Daoy (cell line): ENCODE results near the gene MAPKBP1. TPM values are rescaled to one million over a fixed set of nuclear protein-coding genes. Genes with fewer than 3 reads are reported as not detected.
"Not testable (repeated sequence)": the region's sequence is repeated elsewhere in the genome, so short reads cannot be mapped to it uniquely, and the experiment has no call there.

Source experiments
- DNase-seq: peaks from one replicate; pipeline ENCODE4 v3.0.0-alpha.2; 2015; ENCODE audit warnings: low read depth
- total RNA-seq: library from RNA; depleted of rRNA; stranded (reverse); fragments of >200 nt; shearing (Covaris generic); gene quantifications from 2 replicates; pipeline ENCODE4 v1.2.3, GENCODE V29; 2014

The MAPKBP1 gene
- total RNA-seq, 1 experiment from 2014 or later: 3.7 TPM

DNA sequence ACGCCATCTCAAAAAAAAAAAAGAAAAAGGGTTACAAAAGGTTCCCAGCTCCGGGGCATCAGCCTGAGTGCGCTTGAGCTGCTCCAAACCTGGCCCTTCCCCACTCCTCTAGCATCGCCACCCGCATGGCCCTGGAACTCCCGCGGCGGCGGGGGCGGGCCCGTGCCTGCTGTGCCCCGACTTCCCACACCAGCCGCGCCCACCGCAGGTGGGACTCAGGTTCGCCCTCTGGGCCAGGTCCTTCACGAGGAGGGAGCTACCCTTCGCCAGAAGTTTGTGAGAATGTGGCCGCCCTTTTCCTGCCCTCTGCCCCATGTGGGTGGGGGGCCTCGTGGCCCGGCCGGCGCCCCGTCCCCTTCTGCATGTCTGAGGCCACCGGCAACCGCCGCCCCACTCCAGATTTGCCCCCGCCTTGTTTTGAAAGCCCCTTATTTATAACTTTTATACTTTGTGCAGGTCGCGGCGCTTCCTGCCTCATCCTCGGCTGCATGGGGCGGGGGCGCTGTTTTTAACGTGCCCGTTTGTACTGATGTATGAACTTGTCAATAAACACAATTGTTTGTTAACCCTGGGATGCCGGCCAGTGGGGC is 53.1 kb downstream of the MAPKBP1 start:
- DNase-seq: peak; percentile 26

DNA sequence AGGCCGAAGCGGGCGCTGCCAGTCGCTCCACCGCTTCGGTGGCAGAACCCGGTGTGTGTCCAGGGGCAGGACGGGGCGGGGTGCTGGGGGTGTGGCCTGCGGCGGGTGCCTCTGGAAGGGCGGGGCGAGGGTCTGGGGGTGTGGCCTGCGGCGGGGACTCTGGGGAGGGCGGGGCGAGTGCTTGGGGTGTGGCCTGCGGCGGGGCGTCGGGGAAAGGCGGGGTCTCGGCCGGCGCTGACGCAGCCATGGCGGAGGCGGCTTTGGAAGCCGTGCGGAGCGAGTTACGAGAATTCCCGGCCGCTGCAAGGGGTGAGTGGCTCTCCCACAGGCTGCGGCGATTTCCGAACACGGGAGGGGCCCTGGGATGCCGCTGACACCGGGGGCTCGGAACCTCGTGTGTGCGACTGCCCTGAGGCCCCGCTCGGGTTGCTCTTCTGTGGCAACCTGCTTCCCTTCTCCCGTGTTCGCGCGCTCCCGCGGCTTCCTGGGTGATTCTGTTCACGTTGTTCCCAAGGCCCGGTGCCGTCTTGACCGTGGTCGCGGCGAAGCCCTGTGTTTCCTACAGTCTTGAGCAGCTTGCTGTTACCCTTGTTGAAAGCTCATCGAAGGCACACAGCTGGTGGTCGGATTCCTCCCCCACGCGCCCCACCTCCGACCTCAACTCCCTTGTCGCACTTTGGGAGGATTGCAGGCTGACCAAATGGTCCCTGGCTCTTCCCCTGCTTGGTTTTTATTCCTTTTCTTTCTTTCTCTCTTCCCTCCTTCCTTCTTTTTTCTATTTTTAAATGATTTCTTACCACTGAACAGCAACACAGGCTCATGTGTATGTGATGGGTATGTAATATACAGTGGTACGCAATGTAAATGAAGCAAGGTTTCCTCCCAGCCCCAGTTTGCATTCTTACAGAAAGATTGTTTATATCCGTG is 53.9 kb downstream of the MAPKBP1 start, which contains the start of gene JMJD7:
Gene JMJD7, plus strand, starts transcription at position 213 of the 927 bp plus-strand sequence. Its CDS starts 33 bp downstream, at position 246.
- peak; percentile 93 for DNase-seq

DNA sequence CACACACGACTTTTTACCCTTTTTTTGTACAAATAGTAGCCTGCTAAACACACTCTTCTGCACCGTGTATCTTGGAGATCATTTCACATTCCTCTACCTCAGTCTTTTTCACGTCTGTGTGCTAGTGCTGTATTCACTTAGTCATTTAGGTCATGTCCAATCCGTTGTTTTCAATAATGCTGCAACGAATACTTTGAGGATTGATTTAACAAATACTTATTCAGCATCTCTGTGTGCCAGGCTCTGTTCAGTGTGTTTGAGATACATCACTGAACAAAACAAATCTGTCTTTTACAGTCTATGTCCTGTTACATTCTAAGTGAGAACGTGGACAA is 54.5 kb downstream of the MAPKBP1 start:
- DNase-seq: no peak

DNA sequence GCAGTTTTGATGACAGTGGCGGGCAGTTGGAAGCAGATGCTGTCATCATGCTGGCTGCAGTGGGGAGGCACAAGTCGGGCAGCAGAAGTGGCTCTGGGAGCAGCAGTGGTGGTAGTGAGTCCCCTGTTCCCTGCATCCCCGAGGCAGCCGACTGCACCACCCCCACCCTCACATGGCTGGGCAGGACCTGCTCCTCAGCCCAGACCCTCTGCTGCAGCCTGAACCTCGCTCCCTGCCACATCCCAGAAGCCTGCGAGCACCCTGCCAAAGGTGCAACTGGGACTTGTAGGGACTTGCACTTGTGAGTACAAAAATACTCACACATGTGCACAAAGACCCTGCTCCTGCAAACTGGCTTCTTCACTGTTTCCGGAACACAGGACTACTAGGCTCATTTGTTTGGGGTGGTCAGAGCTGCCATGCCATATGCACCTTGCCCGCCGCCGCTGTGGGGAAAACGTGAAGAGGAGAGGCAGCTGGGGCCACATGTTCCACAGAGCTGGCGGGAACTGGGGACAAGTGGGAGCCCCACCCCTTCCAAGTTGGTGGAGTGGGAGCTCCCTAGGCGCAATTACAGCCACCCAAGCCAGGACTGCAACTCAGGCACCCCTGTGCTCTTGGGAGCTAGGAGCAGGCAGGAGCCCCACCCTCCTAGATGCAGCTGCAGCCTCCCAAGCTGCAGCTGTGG is 55.8 kb downstream of the MAPKBP1 start:
- DNase-seq: no peak

DNA sequence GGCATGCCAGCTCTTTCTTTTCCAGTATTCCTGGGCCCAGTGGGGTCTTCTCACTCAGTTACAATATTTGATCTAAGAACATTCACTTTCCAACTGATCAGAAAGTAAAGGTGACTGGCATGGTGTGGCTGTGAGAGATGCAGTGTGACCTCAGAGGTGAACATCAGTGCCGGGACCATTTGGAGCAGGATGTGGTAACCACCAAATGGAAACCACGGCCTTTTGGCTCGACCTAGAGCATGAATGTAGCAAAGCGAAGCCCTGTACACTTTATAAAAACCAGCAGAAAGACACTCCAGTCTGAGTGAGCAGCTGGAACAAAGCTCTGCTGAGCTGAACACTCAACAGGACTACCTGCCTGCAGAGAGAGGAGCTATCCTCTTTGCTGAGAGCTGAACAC is 57.0 kb downstream of the MAPKBP1 start:
- DNase-seq: not testable (repeated sequence)

DNA sequence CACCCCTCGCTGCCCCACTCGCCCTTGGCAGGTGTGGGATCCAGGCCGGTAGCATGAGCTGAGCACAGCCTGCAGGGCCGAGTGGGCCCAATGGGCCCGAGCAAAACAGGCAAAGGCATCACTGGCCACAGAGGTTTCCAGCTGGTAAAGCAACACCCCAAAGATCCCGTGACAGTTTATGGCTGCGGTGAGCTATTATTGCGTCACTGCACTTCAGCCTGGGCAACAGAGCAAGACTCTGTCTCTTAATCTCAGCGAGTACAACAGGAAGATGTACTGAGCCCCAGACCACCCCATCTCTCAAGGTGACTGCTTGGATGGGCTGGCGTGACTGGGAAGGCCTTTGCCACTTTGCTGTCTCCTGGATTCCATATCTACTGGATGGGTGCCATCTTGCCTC is 57.9 kb downstream of the MAPKBP1 start:
- DNase-seq: no peak

DNA sequence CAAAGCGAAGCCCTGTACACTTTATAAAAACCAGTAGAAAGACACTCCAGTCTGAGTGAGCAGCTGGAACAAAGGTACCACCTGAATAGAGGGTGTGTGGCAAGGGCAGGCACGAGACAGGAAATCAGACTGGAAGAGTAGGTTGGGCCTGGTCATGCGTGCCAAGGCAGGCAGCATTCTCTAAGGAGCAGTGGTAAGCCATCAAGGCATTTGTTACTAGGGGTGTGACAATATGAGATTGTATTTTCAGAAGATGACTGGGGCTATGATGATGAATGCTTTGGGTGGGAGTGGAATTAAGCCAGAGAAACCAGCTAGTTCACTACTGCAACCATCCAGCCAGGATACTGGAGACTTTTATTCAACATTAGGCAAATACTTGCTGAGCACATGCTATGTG is 58.6 kb downstream of the MAPKBP1 start:
- no peak for DNase-seq

DNA sequence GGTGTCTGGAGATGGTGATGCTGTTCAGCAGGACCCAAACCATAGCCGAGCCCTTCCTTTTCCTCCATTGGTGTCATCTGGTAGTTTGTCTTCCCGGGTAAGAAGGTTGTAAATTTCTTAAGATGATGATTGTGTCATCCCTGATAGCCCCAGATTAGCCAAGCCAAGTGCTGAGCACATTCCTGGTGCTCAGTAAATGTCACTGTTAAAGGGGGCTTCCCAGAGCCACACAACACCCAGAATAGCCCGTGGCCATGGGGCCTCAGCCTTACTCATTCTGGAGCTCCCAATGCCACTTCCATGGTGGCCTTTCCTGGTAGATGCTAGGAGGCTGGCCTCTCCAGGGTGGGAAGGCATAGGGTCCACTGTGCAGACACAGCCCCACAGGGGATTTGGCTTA is 59.8 kb downstream of the MAPKBP1 start:
- DNase-seq: no peak

DNA sequence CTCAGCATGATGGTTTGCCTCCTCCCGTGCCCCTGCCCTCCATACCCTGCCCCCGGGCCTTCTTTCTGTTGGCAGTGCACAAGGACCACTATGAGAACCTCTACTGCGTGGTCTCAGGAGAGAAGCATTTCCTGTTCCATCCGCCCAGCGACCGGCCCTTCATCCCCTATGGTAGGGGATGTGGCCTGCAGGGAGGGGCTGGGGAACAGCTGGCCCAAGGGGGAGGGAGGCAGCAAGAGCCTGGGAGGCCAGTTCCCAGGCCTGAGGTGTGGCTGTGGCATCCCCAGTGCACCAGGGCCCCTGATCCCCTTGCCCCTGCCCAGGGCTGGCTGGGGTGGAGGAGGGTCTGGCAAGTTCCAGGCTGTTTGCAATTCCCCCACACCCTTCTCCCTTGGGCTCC is 61.8 kb downstream of the MAPKBP1 start:
- DNase-seq: no peak

DNA sequence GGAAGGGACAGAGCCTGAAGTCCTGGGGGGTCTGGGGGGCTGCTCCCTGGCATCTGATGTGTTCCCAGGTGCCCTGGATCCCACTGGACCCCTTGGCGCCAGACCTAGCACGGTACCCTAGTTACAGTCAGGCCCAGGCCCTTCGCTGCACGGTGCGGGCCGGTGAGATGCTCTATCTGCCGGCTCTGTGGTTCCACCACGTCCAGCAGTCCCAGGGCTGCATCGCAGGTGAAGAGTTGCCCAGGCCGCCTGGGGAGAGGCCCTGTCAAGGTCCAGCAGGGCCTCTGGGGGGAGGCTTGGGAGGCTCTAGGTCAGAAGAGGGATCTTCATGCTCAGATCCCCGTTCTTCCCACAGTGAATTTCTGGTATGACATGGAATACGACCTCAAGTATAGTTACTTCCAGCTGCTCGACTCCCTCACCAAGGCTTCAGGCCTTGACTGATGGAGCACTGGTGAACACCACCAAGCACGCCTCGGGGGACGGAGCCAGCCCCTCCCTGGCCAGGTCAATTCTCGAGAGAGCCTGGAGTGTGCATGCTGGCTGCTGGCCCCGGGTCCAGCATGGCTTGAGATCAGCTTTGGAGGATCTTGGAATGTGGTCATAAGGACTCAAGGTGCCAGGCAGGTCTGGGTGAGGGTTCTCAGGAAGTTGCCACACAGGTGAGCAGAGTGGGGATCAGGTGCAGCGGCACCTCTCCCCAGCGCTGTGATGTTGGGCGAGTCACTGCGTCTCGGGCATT is 62.6 kb downstream of the MAPKBP1 start:
- no peak for DNase-seq

DNA sequence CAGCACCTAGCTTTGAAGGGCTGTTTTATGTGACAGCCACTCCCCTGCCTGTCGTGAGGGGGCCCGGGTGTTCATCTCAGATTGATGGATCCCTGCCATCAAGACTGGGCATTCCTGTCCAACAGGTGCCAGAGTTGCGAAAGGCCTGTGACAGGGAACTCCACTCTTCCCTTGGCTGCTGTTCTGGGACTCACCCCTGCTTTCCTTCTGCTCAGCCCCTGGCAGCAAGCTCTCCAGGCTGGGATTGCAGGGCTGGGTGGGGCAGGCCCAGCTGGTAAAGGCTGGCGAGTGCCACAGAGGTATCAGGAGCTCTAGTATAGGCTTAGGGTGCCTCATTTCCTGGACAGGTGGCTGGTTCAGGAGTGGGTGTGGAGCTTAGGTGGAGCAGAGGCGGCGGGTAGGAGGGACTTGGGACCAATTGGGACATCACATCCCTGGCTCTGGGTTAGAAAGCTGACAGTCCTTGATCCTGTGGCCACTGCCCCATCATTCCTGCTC is 64.2 kb downstream of the MAPKBP1 start, which contains the start of gene PLA2G4B:
Gene PLA2G4B, plus strand, starts transcription at position 448 of the 498 bp plus-strand sequence. CDS start 67 bp downstream, outside the sequence.
- DNase-seq: no peak

DNA sequence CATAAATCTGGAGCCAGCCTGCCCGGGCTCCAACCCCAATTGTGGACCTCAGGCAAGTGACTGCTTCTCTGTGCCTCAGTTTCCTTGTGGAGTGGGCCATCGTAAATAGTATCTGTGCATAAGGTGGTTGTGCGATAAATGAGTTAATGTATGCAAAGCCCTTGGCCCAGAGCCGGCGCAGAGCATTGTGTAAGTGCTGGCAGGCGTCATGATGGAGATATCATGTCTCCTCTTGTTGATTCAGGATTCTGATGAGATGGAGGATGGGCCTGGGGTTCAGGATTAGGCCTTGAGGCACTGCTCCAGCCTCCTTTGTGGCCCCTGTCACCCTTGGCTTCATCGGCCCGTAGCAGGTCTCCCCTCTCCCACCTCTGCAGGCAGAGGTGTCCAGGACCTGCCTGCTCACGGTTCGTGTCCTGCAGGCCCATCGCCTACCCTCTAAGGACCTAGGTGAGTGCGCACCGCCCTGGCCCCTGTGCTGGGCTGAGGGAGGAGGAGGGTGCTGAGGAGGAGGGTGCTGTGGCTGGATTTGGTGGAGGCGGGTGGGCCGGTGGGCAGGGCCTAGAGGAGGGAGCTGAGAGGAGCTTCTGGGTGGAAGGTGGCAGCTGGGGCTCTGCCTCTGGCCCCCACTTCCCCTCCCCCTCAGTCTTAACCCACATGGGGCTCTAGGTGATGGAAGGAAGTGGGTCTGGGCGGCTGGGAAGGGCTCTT is 65.7 kb downstream of the MAPKBP1 start:
- no peak for DNase-seq

DNA sequence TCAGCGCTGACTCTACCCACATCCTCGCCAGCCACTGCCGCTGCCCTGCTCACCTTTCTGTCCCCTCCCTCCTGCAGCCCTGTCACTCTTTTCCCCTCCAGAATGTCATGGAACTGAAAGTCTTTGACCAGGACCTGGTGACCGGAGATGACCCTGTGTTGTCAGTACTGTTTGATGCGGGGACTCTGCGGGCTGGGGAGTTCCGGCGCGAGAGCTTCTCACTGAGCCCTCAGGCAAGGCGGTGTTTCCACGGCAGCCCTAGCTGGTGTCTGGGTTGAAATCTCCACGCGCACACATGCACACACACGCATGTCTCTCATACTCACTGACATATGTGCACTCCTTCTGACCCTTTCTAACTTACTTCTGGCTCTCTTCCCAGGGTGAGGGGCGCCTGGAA is 66.4 kb downstream of the MAPKBP1 start:
- no peak for DNase-seq

DNA sequence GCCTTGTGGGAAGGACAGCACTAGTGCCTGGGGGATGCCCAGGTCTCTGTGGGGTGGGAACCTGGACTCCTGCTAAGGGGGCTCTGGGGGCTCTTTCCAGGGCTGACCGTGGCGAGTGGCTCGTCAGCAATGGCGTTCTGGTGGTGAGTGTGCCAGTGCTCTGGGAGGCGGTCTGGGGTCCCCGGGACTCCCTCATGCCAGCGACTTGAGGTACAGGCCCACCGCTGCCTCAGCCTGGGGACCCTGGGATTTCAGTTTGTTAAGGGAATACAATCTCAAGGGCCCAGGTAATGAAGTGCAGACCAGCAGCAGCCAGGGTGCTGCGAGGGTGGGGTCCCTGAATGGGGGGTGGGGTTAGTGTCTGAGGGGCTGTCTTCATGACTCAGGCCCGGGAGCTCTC is 66.8 kb downstream of the MAPKBP1 start:
- no peak for DNase-seq

DNA sequence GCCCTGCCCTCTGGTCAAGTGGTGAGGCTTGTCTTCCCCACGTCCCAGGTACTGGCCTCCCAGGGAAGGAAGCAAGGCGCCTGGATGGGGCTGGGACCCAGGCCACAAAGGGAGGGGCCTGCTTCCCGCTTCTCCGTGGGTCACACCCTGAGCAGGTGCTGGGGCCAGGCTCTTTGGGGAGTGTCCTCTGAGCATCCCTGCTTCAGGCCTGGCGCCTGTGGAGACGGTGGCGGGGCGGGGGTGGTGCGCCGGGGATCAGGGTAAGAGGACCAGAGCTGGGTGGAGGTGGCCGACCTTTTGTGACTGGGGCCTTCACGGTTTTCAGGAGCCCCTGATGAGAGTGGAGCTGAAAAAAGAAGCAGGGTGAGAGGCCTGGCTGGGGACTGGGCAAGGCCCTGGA is 67.9 kb downstream of the MAPKBP1 start:
- DNase-seq: no peak

DNA sequence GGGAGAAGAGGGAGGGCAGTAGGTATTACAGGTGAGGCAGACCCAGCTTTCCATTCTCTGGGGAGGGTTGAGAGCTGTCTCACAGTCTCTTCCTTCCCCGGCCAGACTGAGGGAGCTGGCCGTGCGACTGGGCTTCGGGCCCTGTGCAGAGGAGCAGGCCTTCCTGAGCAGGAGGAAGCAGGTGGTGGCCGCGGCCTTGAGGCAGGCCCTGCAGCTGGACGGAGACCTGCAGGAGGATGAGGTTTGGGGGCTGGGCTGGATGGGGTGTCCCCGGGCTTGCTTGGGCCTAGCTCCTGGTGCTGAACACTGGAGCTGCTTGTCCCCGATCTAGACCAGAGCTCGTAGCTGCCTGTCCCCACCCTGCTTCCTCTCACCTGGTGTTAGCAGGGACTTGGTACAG is 69.3 kb downstream of the MAPKBP1 start:
- no peak for DNase-seq

DNA sequence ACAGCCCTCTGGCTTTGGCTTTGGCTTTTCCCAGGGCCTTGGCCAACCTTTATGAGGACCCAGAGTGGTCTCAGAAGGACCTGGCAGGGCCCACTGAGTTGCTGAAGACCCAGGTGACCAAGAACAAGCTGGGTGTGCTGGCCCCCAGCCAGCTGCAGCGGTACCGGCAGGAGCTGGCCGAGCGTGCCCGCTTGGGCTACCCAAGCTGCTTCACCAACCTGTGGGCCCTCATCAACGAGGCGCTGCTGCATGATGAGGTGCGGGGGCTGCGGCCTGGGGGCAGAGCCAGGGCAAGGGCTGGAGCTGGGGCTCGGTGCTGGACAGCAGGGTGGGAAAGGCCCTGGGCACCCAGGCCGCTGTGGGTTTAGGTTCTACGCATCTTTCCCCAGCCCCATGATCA is 70.5 kb downstream of the MAPKBP1 start:
- no peak for DNase-seq

DNA sequence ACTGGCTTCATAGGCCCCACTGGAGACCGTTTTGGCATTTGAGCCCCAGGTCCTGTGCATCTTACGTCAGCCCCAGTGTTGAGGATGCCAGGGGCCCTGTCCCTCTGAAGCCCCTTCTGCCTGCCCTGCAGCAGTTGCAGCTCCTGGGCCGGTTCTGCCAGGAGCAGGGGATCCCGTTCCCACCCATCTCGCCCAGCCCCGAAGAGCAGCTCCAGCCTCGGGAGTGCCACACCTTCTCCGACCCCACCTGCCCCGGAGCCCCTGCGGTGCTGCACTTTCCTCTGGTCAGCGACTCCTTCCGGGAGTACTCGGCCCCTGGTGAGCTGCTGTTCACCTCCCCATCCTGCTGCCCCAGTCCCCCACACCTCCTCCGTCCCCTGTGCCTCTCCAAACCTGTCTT is 72.9 kb downstream of the MAPKBP1 start:
- no peak for DNase-seq

DNA sequence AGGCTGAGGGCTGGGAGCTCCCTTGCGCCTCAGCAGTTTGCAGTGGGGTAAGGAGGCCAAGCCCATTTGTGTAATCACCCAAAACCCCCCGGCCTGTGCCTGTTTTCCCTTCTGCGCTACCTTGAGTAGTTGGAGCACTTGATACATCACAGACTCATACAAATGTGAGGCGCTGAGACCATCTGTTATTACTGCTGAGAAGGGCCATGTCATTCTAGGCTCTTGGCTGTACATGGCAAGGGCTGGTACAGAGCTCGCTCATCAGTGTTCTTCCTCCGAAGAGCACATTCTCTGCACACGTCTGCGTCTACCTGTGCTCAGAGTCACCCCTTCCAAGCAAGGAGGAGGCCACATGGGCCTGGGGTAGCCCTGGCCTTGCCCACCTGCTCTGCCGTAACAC is 73.7 kb downstream of the MAPKBP1 start:
- no peak for DNase-seq

DNA sequence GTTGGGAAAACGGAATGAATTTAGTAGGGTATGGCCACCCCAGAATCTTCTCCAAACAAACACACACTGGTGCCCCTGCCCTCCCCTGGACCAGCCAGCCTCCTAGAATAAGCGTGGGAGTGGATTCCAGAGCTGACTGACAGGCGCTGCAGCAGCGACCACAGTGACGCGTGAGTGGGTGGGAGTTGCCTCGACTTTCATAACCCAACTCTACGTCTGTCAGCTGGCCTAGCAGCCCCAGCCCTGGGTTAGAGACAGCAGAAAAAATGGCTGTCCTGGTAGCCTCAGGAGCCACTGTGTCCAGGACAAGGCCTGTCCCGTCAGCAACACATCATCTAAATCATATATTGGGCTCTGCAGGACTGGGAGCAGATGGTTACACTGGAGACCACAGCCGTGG is 74.3 kb downstream of the MAPKBP1 start:
- DNase-seq: no peak

DNA sequence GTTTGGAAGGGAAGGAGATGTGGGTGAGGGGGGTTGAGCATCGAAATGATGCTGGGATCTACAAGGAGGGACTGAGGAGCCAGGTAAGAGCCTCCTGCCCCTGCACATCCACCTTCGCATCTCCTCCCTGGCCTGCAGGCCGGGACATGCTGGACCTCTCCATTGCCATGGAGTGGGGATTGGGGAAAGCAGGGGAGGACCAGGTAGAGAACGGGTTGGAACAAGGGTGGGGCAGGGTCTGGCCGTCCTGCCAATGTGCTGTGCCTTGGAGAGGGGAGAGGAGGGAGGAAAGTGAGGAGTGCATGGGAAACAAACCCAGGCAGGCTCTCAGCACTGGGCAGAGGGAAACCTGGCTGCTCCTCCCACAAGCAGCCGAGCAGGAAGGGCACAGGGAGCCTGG is 74.9 kb downstream of the MAPKBP1 start:
- DNase-seq: no peak
